Neutrophil (primary cell): ENCODE data around the gene MYO1D.

Experiments
- H3K27ac ChIP-seq: fragments of 200-600 bp; sonication (generic); 2 replicates; pipeline ENCODE4 v1.5.1; 2016; ENCODE audit warnings: mild to moderate bottlenecking, moderate library complexity
- H3K27me3 ChIP-seq: fragments of 200-600 bp; sonication (generic); 2 replicates; pipeline ENCODE4 v1.6.0; 2016; ENCODE audit warnings: mild to moderate bottlenecking
- H3K36me3 ChIP-seq: fragments of 200-600 bp; sonication (generic); 2 replicates; pipeline ENCODE4 v1.5.1; 2017
- H3K4me1 ChIP-seq, 2 experiments: fragments of 200-600 bp in 1 of 2; sonication (generic) in 1 of 2; 1 replicate in 1 of 2; 2 replicates in 1 of 2; pipeline versions ENCODE4 v1.5.1 to v1.6.1; 2013 to 2016; ENCODE audit warnings: low read depth in 1 of 2, low read length in 1 of 2, mild to moderate bottlenecking in 1 of 2, moderate library complexity in 1 of 2; ENCODE audit not compliant: control insufficient read depth in 1 of 2, insufficient read depth in 1 of 2
- H3K4me3 ChIP-seq, 2 experiments: fragments of 200-600 bp in 1 of 2; sonication (generic) in 1 of 2; 1 replicate in 1 of 2; 2 replicates in 1 of 2; pipeline ENCODE4 v1.5.1; 2013 to 2016; ENCODE audit warnings: low read depth in 1 of 2, low read length in 1 of 2, mild to moderate bottlenecking in 1 of 2, moderate library complexity in 1 of 2
- H3K9me3 ChIP-seq: fragments of 200-600 bp; sonication (generic); 2 replicates; pipeline ENCODE4 v1.5.1; 2016
- TF ChIP-seq, protein P1 (sequence below): fragments of 200-600 bp; sonication (generic); IDR thresholded peaks from 2 replicates; pipeline ENCODE4 v1.5.1; 2016; ENCODE audit warnings: antibody characterized with exemption

MYO1D gene

DNA sequence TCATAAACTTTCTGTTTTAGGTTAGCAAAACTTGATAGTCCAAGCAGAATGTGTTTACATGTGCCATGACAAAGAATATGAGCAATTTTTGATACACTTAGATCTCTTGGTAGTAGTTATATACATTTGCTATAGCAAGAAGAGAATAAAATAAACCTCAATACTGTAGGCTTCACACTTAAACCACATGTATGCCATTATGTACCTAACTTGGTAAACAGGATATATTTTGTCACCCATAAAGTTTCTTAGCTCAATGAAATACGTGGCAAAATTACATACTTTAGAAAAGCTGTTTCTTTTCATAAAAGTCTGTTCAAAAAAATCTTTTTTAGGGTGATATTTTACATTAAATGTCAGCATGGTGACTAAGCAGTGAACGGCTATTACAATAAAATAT, 184.7 kb downstream of the MYO1D start:
- TF ChIP-seq, protein P1, sequence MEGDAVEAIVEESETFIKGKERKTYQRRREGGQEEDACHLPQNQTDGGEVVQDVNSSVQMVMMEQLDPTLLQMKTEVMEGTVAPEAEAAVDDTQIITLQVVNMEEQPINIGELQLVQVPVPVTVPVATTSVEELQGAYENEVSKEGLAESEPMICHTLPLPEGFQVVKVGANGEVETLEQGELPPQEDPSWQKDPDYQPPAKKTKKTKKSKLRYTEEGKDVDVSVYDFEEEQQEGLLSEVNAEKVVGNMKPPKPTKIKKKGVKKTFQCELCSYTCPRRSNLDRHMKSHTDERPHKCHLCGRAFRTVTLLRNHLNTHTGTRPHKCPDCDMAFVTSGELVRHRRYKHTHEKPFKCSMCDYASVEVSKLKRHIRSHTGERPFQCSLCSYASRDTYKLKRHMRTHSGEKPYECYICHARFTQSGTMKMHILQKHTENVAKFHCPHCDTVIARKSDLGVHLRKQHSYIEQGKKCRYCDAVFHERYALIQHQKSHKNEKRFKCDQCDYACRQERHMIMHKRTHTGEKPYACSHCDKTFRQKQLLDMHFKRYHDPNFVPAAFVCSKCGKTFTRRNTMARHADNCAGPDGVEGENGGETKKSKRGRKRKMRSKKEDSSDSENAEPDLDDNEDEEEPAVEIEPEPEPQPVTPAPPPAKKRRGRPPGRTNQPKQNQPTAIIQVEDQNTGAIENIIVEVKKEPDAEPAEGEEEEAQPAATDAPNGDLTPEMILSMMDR = no peak
- no peaks in the 10 kb centered on the region for H3K4me1 ChIP-seq
- no peak overlapping the region for H3K27ac ChIP-seq
- no peaks in the 10 kb centered on the region for H3K9me3 ChIP-seq
- H3K36me3 ChIP-seq = no peaks in the 10 kb centered on the region
- H3K27me3 ChIP-seq = no peaks in the 10 kb centered on the region
- no peak overlapping the region for H3K4me3 ChIP-seq

DNA sequence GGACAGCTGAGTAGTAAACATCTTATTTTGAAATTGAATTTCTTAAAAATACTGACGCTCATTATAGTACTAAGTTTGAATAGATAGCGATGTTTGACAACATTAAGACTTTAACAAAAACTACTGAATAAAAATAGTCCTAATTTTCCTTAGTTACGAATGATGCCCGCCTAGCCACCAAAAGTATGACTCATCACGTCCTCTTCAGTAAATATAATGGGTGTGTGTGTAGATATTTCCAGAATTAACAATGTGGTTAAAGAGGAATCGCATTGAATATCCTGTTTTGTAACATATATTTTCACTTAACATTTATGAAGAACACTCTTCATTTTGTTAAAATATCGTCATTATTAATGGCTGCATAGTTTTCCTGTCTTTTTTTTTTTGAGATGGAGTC, 187.6 kb downstream of the MYO1D start:
- Histone ChIP-seq H3K4me1 (no peaks in the 10 kb centered on the region), H3K4me3 (no peak overlapping the region), H3K36me3 (no peaks in the 10 kb centered on the region), H3K27ac (no peak overlapping the region), H3K9me3 (no peaks in the 10 kb centered on the region), H3K27me3 (no peaks in the 10 kb centered on the region)
- TF ChIP-seq, protein P1 = no peak

DNA sequence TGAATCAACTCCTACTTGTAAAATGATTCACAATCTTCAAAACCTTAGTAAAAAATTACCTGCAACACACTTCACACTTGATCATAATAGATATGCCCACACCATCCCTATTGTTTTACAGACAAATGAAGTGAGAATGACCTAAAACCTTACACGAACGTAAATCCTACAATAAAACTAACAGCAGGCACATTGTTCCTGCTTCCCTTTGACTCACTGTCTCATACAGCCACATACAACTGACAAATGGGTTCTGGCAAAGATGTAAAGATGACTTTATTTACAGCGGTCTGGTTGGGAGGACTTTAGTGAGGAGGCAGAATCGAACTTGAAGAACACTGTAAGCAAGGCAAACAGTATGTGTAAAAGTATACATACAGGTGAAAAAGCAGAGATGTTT, 188.7 kb downstream of the MYO1D start:
- Histone ChIP-seq H3K4me3 (no peak overlapping the region), H3K9me3 (no peaks in the 10 kb centered on the region), H3K27ac (no peak overlapping the region), H3K36me3 (no peaks in the 10 kb centered on the region), H3K27me3 (no peaks in the 10 kb centered on the region), H3K4me1 (no peaks in the 10 kb centered on the region)
- TF ChIP-seq, protein P1 = no peak

DNA sequence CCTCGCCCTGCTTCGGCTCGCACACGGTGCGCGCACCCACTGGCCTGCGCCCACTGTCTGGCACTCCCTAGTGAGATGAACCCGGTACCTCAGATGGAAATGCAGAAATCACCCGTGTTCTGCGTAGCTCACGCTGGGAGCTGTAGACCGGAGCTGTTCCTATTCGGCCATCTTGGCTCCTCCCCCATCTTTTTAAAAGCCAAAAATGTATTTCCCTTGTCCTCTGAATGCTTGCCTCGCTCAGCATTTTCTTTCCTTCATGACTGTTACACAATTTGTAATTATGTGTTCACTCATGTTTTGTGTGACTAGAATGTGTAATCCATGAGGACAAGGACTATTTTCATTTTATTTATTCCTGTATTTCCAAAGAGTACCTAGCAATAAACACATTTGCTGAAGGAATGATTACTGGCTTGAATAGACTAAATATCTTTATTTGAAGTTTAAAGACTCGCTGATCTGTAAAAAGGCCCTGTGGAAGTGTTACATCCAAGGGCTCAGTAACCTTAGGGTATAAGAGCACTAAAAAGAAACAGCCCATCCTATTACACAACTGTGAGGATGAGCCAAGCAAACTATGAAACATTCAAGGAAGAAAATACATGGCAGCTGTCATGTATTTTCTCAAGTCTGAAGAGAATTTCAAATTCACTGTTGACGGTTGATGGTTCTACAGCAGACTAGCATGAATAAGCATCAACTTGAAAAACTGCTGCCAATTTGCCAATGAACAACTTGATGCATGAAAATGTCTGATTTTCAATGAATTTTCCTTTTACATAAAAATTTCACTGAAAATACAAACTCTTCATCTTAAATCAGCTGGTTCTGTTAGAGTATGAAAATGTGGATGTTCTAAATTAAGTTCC, 192.6 kb downstream of the MYO1D start:
- Histone ChIP-seq H3K27ac (no peak overlapping the region), H3K4me1 (no peaks in the 10 kb centered on the region), H3K27me3 (no peaks in the 10 kb centered on the region), H3K36me3 (no peaks in the 10 kb centered on the region), H3K4me3 (no peak overlapping the region), H3K9me3 (no peaks in the 10 kb centered on the region)
- TF ChIP-seq, protein P1 = no peak

DNA sequence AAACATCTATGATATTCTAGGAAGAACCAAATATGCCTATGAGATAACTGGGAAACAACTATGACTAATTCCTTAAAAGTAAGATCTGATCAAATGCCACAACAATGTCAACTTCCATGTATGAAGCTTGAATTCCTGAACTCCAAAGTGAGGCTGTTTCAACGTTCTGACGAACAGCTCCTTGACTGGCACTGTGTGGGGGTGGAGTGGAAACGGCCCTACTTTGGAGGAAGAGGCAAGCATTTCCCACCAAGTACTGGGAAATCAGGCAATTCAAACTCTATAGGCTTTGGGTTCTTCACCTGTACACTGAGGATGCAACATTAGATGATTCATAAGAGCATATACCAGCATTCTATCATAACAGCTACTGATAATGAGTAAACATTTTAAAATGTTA, 203.0 kb downstream of the MYO1D start:
- H3K4me3 ChIP-seq = no peak overlapping the region

More for the DNA sequence above, 203.0 kb downstream of the MYO1D start:
- no peaks in the 10 kb centered on the region for H3K36me3 ChIP-seq
- H3K27ac ChIP-seq = no peak overlapping the region
- no peaks in the 10 kb centered on the region for H3K9me3 ChIP-seq
- H3K27me3 ChIP-seq = peaks cover 6% of the 10 kb centered on the region
- TF ChIP-seq, protein P1 = no peak
- no peaks in the 10 kb centered on the region for H3K4me1 ChIP-seq
